Cortex of kidney (tissue), 1 donor: ENCODE results near the gene ST3GAL4.

ENCODE experiments used
- DNase-seq: peaks from one replicate; lab custom pipeline; 2025; lab: John Stamatoyannopoulos, UW

The ST3GAL4 gene

DNA sequence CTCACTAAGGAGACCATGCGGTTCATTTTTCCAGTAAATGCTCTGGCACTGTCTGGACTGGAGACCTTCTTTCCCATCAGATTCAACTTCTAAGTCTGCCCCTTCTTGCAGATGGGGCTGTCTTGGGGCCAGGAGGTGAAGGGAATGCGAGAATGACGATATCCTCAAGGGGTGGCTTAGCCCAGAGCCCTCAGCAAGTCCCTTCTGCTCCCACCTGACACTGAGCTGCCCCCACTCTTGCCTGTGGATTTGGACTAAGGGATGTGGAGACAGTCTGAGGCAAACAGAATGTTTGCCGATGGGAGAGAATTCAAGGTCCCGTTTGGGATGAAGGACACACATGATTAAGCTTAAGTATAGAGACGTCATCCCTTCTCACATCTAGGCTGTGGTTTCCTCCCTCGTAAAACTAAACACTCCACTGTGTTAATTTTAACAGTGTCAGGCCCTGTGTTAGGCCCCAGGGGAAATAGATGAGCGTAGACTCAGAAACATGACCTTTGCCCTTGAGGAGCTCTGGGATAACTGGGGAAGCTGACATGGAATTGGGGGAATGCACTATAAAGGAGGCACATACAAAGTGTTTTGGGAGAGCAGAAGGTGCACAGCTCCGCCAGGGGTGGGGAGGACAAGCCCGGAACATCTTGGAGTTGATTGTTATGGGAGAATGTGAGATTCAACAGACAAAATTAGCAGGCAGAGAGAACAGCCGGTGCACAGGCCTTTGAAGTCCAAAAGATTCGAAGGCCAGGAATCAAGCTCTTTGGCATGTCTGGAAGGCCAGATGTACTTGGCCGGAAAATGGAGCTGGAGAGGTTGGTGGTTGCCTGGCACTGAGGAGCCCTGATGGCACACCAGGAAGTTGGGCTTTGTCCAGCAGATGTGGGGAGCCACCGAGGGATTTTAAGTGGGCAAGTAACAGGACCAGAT is 71.6 kb downstream of the ST3GAL4 start:
- no peak for DNase-seq

GRCh38 chr11:126430581-126431335 is 75.3 kb downstream of the ST3GAL4 start:
- DNase-seq: no peak

DNA sequence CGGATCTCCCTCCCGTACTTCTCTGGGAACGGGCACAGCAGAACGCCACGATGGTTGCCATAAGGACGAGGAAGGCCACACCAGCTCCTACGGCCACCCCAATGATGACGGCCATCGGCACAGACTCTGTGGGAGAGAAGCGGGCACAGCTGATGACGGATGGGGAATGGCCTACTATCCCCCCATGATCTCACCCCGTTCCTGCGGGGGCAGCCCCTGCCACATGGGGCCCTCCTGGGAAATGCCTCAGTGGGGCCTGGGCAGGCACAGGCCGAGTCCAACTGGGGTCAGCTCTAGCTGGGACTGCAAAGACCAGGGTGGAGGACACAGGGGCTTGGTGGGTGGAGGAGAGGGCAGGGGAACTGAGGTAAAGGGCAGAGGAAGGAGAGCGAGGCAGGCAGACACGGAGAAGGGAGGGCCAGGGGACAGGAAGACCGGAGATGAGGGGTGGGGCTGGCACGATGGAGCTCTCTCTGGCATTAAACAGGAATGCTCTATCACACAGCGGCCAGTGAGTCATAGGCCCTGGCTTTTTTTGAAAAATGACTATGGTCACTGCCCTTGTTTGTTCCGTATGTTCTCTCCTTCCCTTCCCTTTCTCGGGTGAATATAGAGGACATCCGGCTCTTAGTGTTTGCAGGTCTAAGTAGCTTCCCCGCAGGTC is 76.0 kb downstream of the ST3GAL4 start:
- DNase-seq: no peak

DNA sequence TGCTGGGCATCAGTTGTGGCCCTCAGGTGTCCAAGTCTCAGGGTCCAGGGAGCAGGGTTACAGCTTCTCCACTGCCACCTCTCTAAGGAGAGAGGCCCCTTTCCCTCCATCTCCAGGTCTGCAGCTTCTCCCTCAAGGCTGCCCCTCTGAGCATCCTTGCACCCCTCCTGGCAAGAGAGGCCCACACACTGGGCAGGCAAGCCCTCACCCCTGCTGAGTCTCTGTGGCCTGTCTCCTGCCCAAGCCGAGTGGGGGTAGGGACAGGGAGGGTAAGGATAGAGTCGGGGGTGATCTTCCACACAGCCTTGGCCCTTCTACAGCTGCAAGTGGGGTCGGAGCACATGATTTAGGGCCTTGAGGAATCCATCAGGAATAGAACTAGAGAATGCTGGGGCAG is 76.6 kb downstream of the ST3GAL4 start:
- DNase-seq: no peak

GRCh38 chr11:126432525-126432924 is 77.0 kb downstream of the ST3GAL4 start:
- DNase-seq: no peak

DNA sequence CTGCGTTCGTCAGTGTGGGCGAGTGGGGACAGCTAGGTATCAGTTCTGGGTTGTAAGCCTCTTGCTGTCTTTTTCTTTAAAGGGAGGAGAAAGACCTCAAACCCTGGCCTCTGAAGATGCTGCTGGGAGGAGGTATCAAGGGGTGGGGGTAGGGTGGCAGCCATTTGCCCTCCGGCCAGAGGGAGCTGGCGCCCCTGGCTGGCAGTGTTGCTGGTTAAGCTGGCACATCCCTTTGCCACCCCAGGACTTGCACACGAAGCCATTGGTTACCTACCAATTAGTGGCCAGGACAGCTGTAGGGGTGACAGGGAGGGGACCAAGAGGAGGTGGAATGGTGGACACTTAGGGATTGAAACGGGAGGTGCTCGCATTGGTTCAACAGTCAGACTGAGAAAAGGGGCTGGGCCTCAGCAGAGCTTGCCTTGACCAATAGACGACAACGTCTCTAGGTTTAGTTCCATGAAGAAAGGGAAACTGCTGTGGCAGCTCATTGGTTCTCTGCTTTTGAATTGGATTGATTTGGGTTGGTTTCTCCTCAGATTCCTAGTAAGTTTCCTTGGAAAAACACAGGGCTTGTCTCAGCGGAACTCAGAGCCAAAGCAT is 77.9 kb downstream of the ST3GAL4 start:
- DNase-seq: no peak

DNA sequence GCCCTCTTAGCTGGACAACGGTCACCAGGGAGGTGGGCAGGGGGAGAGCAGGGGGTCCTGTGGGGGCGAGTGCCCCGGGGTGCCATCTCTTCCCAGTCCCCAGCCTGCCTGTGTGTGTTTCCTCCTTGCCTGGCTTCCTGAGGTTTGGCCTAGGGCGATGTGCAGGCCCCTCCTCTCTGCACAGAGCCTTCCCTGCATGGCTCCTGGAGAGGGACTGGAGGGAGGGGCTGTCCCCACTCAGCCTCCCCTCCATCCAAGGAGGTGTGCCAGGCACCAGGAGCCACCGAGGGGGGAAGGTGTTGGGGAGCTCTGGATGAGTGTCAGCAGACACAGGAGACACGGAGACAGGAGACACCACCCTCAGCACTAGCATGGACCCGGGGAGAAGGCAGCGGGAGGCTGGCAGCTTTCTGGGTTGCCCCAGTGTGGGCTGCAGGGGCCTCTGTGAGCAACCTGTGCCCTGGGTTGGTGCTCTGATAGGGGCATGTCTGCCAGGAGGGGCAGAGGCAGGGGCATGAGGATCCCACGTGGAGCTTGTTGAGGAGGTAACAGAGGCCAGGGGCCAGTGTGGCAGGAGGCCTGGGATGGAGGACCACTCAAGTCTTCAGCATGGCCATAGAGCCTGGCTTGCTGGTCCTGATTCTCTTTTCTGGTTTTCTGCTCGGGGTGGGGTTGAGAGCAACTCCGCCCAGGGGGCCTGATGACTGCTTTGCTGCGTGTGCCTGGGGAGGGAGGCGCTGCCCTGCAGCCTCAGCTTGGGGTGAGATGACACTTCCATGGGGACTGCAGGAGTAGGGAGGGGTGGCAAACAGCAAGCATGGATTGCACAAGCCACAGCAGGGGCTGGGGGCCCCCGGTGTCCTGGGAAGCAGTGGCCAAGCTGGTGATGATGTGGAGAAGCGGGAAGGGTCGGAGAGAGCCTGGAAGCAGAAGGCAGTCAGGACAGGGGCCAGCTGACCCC is 78.8 kb downstream of the ST3GAL4 start:
- no peak for DNase-seq

DNA sequence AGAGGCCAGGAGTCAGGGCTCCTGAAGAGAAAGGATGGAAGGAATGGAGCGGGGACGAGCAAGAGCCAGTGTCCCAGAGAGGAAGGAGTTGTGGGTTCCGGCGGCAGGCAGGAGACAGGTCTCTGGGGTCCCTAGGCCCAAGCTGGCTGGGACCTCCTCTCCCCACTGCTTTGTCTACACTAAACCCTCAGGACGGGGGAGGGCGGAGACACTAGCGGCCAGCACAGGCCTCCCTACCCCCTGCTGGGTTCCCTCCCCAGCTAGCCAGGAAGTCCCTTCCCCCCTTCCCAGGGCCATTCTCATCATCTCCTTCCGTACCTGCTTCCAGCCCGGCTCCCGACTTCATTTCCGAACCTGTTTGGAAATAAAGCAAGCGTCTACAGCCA is 79.5 kb downstream of the ST3GAL4 start:
- DNase-seq: no peak

- DNase-seq: no peak
Measured at GRCh38 chr11:126436209-126436755, 80.8 kb downstream of the ST3GAL4 start.

DNA sequence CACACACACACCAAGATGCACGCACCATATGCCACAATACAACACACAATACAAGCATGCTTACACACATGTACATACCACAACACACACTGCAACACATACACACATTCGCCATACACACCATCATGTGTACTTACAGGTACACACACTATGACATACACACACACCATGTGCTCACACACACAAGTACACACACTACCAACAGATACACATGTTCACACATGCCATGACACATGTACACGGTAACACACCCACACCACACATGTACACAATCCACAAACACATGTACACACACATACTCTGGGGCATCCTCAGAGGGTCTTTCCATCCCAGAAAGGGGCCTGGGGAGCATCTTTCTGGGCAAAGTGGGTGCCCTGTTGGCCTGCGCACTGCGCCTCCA is 82.2 kb downstream of the ST3GAL4 start:
- no peak for DNase-seq

DNA sequence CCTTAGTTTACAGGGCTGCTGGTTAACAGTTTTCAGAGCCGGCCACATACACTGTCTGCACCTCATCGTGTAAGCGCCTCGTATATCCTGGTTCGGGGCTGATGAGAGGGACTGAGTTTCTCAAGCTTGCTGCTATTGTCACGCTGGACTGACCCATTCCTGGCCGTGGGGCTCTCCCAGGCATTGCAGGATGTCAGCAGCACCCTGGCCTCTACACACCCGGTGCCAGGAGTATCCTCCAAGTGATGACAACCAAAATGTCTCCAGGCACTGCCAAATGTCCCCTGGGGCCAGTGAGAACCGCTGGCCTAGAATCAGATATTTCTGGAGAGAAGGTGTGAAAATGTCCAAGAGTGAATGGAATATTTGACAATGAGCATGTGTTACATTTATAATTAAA is 82.8 kb downstream of the ST3GAL4 start:
- no peak for DNase-seq

DNA sequence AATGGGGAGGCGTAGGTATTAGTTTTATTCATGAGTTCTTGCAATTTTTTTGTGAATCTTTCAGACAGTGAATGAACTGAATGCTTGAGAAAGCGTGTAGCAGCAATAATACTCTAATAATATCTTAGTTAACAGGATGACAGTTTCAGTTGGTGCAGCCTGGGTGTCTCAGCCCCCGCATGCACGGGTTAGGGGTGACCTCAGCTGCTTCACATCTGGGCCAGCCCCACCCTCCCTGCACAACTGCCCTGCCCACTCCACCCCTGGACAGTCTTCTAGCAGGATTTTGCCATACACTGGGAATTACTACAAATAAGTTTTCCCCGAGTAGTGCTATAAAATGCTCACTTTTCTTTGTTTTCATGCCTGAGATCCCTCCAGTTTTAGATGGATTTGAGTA is 83.2 kb downstream of the ST3GAL4 start:
- DNase-seq: no peak

- no peak for DNase-seq
Measured at GRCh38 chr11:126440276-126440675, 84.8 kb downstream of the ST3GAL4 start.

GRCh38 chr11:126440792-126441514 is 85.5 kb downstream of the ST3GAL4 start:
- DNase-seq: no peak

GRCh38 chr11:126443120-126443519 is 87.6 kb downstream of the ST3GAL4 start:
- DNase-seq: no peak

DNA sequence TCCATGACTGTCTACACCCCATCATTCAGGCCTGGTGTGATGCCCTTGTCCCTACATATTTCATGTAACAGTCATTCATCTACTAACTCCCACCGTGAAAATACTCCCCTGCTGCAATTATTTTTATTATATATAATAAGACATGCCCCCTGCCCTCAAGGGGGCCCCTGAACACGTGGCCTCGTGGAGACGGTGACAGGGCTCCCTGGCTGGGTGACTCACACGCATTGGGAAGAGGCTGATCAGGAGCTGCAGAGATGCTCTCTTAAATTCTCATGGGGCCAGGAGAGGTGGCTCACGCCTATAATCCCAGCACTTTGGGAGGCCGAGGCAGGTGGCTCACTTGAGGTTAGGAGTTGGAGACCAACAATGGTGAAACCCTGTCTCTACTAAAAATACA is 88.6 kb downstream of the ST3GAL4 start:
- DNase-seq: no peak

DNA sequence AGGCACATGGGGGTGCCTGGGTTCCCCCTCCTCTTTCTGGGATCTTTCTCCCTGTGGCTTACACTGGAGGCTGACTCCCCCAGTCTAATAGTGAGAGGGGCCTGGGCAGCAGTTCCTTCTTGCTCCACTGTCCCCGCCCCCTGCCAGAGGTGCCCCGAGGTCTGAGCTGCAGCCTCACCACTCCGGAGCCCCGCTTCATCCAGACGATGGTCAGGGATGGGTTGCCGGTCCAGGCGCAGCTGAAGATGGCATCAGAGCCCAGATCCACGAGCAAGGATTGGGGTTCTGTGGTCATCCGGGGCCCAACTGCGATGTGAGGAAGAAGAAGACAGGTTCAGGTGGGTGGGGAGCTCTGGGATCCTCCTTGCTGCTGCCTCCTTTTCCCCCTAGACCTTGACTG is 91.1 kb downstream of the ST3GAL4 start:
- no peak for DNase-seq

DNA sequence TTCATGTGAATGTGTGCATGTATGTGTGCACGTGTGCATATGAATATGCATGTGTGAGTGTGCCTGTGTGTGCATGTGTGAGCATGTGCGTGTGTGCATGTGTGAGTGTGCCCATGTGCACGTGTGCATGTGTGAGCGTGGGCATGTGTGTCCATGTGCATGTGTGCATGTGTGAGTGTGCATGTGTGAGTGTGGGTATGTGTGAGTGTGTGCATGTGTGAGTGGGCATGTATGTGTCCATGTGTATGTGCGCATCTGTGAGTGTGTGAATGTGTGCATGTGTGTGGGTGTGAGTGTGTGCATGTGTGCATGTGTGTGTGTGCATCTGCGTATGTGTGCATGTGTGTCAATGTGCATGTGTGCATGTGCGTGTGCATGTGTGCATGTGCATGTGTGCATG is 94.7 kb downstream of the ST3GAL4 start:
- no peak for DNase-seq

DNA sequence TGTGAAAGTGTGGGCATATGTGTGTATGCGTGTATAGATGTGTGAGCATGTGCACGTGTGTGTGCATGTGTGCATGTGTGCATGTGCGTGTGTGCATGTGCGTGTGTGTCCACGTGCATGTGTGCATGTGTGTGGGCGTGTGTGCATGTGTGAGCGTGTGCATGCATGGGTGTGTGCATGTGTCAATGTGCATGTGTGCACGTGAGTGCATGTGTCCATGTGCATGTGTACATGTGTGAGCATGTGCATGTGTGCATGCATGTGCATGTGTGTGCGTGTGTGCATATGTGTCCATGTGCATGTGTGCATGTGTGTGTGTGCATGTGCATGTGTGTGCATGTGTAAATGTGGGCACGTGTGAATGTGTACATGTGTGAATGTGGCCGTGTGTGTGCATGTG is 95.3 kb downstream of the ST3GAL4 start:
- no peak for DNase-seq

GRCh38 chr11:126451211-126451802 is 95.8 kb downstream of the ST3GAL4 start:
- DNase-seq: no peak
